ENCODE data around the gene B4GALNT3. TPM values are rescaled to one million over a fixed set of nuclear protein-coding genes. Genes with fewer than 3 reads are reported as not detected.

The B4GALNT3 gene
- total RNA-seq, 1 donor from 2014 or later = 32.5 TPM

- no peak overlapping the region for H3K27ac Mint-ChIP-seq
- no peaks in the 10 kb centered on the region for H3K4me1 Mint-ChIP-seq (ENCODE audit: unreplicated experiment)
- no peaks in the 10 kb centered on the region for H3K9me3 Mint-ChIP-seq
- no peaks in the 10 kb centered on the region for H3K36me3 Mint-ChIP-seq
- no peak for DNase-seq (ENCODE audit: extremely low spot score, unreplicated experiment)
- peaks cover 18% of the 10 kb centered on the region for H3K27me3 Mint-ChIP-seq
- TF ChIP-seq CTCF (conservative IDR thresholded peaks at IDR 0.05) = no peak
- no peak overlapping the region for H3K4me3 Mint-ChIP-seq
Measured at GRCh38 chr12:612886-613285, 153.1 kb downstream of the B4GALNT3 start.

Other genes starting within 250 kb of the B4GALNT3 start
- gene SLC6A12, start 245.8 kb upstream of the B4GALNT3 start, total RNA-seq (ENCODE audit: low replicate concordance) = 2.1 and 3.0 TPM in 2 replicates
- gene SLC6A13, start 197.1 kb upstream of the B4GALNT3 start, total RNA-seq (ENCODE audit: low replicate concordance) = 5.5 and 7.0 TPM in 2 replicates
- gene KDM5A, start 70.6 kb upstream of the B4GALNT3 start, total RNA-seq (ENCODE audit: low replicate concordance) = 76.7 and 156 TPM in 2 replicates
- 17.8 and 24.1 TPM in 2 replicates for gene CCDC77, start 58.3 kb upstream of the B4GALNT3 start, total RNA-seq (ENCODE audit: low replicate concordance)
- gene NINJ2, start 203.5 kb downstream of the B4GALNT3 start, total RNA-seq (ENCODE audit: low replicate concordance) = 1.2 TPM in 1 of 2 replicates, not detected in the other

All from type B pancreatic cell (in vitro differentiated cells).